ENCODE data around the gene PARN. TPM values are rescaled to one million over a fixed set of nuclear protein-coding genes. Genes with fewer than 3 reads are reported as not detected.

Gene PARN
- total and polyA plus RNA-seq, 8 donors = 9.9 to 75.3 (median 24.2) TPM

DNA sequence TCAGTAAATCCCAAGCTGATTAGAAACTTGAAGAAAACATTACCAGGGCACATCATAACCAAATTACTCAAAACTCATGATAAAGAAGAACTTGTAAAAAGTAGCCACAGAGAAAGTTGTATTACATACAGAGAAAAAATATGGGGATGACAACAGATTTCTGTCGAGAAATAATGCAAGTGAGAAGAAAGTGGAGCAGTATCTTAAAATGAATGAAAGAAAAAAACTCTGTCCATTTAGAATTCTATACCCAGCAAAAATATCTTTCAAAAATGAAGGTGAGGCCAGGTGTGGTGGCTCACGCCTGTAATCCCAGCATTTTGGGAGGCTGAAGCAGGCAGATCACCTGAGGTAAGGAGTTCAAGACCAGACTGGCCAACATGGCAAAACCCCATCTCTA is 165.9 kb downstream of the PARN start:
- Histone ChIP-seq H3K9me3 (peaks cover 0 to 15% (median 10%) of the 10 kb centered on the region in 4 donors), H3K36me3 (peaks cover 0 to 22% (median 8%) of the 10 kb centered on the region in 4 donors), H3K4me1 (no peaks in the 10 kb centered on the region), H3K27ac (no peak overlapping the region), H3K27me3 (no peaks in the 10 kb centered on the region), H3K4me3 (no peak overlapping the region)
- no peak for DNase-seq
- WGBS, 5 donors = 94 to 100% (median 99%) methylated on average over 2 of the region's 2 CpGs
- TF ChIP-seq POLR2A (IDR thresholded peaks at IDR 0.05) = no peak
- TF ChIP-seq POLR2AphosphoS5 (IDR thresholded peaks at IDR 0.05) = no peak
- TF ChIP-seq, protein P1, sequence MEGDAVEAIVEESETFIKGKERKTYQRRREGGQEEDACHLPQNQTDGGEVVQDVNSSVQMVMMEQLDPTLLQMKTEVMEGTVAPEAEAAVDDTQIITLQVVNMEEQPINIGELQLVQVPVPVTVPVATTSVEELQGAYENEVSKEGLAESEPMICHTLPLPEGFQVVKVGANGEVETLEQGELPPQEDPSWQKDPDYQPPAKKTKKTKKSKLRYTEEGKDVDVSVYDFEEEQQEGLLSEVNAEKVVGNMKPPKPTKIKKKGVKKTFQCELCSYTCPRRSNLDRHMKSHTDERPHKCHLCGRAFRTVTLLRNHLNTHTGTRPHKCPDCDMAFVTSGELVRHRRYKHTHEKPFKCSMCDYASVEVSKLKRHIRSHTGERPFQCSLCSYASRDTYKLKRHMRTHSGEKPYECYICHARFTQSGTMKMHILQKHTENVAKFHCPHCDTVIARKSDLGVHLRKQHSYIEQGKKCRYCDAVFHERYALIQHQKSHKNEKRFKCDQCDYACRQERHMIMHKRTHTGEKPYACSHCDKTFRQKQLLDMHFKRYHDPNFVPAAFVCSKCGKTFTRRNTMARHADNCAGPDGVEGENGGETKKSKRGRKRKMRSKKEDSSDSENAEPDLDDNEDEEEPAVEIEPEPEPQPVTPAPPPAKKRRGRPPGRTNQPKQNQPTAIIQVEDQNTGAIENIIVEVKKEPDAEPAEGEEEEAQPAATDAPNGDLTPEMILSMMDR (IDR thresholded peaks at IDR 0.05) = no peak
- TF ChIP-seq EP300 (IDR thresholded peaks at IDR 0.05) = no peak
- intact Hi-C loops (cut with DNase I; ENCODE audit: low total_unique reads) = no loop called here

- peaks cover 0 to 22% (median 8%) of the 10 kb centered on the region in 4 donors for H3K36me3 ChIP-seq
- no peak overlapping the region for H3K27ac ChIP-seq
- no peaks in the 10 kb centered on the region for H3K27me3 ChIP-seq
- no peak for DNase-seq
- WGBS, 5 donors = 90 to 98% (median 92%) methylated on average over 3 of the region's 3 CpGs
- H3K4me1 ChIP-seq = no peaks in the 10 kb centered on the region
- TF ChIP-seq POLR2A (IDR thresholded peaks at IDR 0.05) (no peak), POLR2AphosphoS5 (IDR thresholded peaks at IDR 0.05) (no peak), EP300 (IDR thresholded peaks at IDR 0.05) (no peak)
- TF ChIP-seq, protein P1 (IDR thresholded peaks at IDR 0.05) = no peak
- peaks cover 0 to 15% (median 10%) of the 10 kb centered on the region in 4 donors for H3K9me3 ChIP-seq
- no peak overlapping the region for H3K4me3 ChIP-seq
- intact Hi-C loops (cut with DNase I; ENCODE audit: low total_unique reads) = no loop called here
These were observed 167.2 kb downstream of the PARN start for GRCh38 chr16:14462811-14463210.

GRCh38 chr16:14460726-14461125 is 169.3 kb downstream of the PARN start:
- DNase-seq = no peak
- whole genome bisulfite sequencing, 5 donors = 87 to 100% (median 95%) methylated on average over 1 of the region's 1 CpG
- H3K9me3 ChIP-seq = peaks cover 0 to 15% (median 10%) of the 10 kb centered on the region in 4 donors
- intact Hi-C loops (cut with DNase I; ENCODE audit: low total_unique reads) = no loop called here
- peaks cover 0 to 22% (median 8%) of the 10 kb centered on the region in 4 donors for H3K36me3 ChIP-seq
- no peak overlapping the region for H3K27ac ChIP-seq
- no peaks in the 10 kb centered on the region for H3K4me1 ChIP-seq
- H3K27me3 ChIP-seq = no peaks in the 10 kb centered on the region
- TF ChIP-seq, protein P1 (IDR thresholded peaks at IDR 0.05) = no peak
- no peak for TF ChIP-seq POLR2A (IDR thresholded peaks at IDR 0.05)
- TF ChIP-seq EP300 (IDR thresholded peaks at IDR 0.05) = no peak
- TF ChIP-seq POLR2AphosphoS5 (IDR thresholded peaks at IDR 0.05) = no peak
- no peak overlapping the region for H3K4me3 ChIP-seq

GRCh38 chr16:14458576-14458975 is 171.5 kb downstream of the PARN start:
- no peaks in the 10 kb centered on the region for H3K27me3 ChIP-seq
- no peak for DNase-seq
- intact Hi-C loops (cut with DNase I; ENCODE audit: low total_unique reads) = no loop called here
- 88 to 93% (median 91%) methylated on average over 7 of the region's 7 CpGs for WGBS, 5 donors
- TF ChIP-seq EP300 (IDR thresholded peaks at IDR 0.05) (no peak), POLR2AphosphoS5 (IDR thresholded peaks at IDR 0.05) (no peak)
- TF ChIP-seq, protein P1 (IDR thresholded peaks at IDR 0.05) = no peak
- no peak overlapping the region for H3K27ac ChIP-seq
- H3K4me1 ChIP-seq = no peaks in the 10 kb centered on the region
- H3K9me3 ChIP-seq = no peaks in the 10 kb centered on the region
- H3K36me3 ChIP-seq = peaks cover 0 to 10% (median 8%) of the 10 kb centered on the region in 4 donors
- no peak overlapping the region for H3K4me3 ChIP-seq

All from stomach (tissue), 9 donors.